GM23338 (cell line): Measurements from ENCODE around the gene MS4A13. TPM values are rescaled to one million over a fixed set of nuclear protein-coding genes. Genes with fewer than 3 reads are reported as not detected.
A peak's percentile ranks its signal among the peaks of the same experiment; 100 is the strongest.

Source experiments
- ATAC-seq: fragments of 200-7000 bp; cut with Tn5 transposase; 3 replicates; pipeline ENCODE4 v1.9.1; 2020
- DNase-seq: peaks from one replicate; pipeline ENCODE4 v3.0.0-alpha.2; 2015; ENCODE audit warnings: low spot score
- H2AFZ ChIP-seq: fragments of 200-600 bp; sonication (generic); 2 replicates; pipeline ENCODE4 v1.8.0; 2016; ENCODE audit warnings: antibody characterized with exemption, mild to moderate bottlenecking, moderate library complexity
- H3F3A ChIP-seq: fragments of 200-600 bp; sonication (generic); replicated peaks from 2 replicates; pipeline ENCODE4 v1.8.0; 2017; ENCODE audit warnings: antibody characterized with exemption, mixed run types, low read depth
- H3K27ac ChIP-seq: fragments of 200-600 bp; sonication (generic); 2 replicates; pipeline ENCODE4 v1.6.1; 2016; ENCODE audit warnings: low read depth
- H3K27me3 ChIP-seq: fragments of 200-600 bp; sonication (generic); 2 replicates; pipeline ENCODE4 v1.8.0; 2016; ENCODE audit warnings: mild to moderate bottlenecking, mixed run types, moderate library complexity; ENCODE audit not compliant: insufficient read depth
- H3K36me3 ChIP-seq: fragments of 200-600 bp; sonication (generic); 2 replicates; pipeline ENCODE4 v1.8.0; 2016; ENCODE audit warnings: mild to moderate bottlenecking; ENCODE audit not compliant: insufficient read depth
- H3K4me1 ChIP-seq: fragments of 200-600 bp; sonication (generic); 2 replicates; pipeline ENCODE4 v1.8.0; 2016; ENCODE audit warnings: mild to moderate bottlenecking, moderate library complexity; ENCODE audit not compliant: insufficient read depth
- H3K4me2 ChIP-seq: fragments of 200-600 bp; sonication (generic); 2 replicates; pipeline ENCODE4 v1.7.1; 2017; ENCODE audit warnings: mixed run types
- H3K4me3 ChIP-seq: fragments of 200-600 bp; sonication (generic); 2 replicates; pipeline ENCODE4 v1.6.1; 2016; ENCODE audit warnings: mixed run types
- H3K79me2 ChIP-seq: fragments of 200-600 bp; sonication (generic); replicated peaks from 2 replicates; pipeline ENCODE4 v1.8.0; 2017; ENCODE audit warnings: mild to moderate bottlenecking; ENCODE audit not compliant: insufficient read depth
- H3K9me2 ChIP-seq: fragments of 200-600 bp; sonication (generic); 2 replicates; pipeline ENCODE4 v1.8.0; 2017; ENCODE audit not compliant: insufficient read depth
- H4K20me1 ChIP-seq: fragments of 200-600 bp; sonication (generic); replicated peaks from 2 replicates; pipeline ENCODE4 v1.8.0; 2017; ENCODE audit warnings: mild to moderate bottlenecking; ENCODE audit not compliant: insufficient read depth
- H3K27ac Mint-ChIP-seq: 2 replicates; pipeline ENCODE4 v1.8.0; 2020; ENCODE audit warnings: inconsistent platforms, mild to moderate bottlenecking, moderate library complexity, mixed read lengths
- H3K27me3 Mint-ChIP-seq: 3 replicates; pipeline ENCODE4 v1.8.0; 2022; ENCODE audit warnings: low read depth, mild to moderate bottlenecking, moderate library complexity, mixed read lengths, inconsistent platforms; ENCODE audit not compliant: insufficient read depth, poor library complexity
- H3K36me3 Mint-ChIP-seq: 3 replicates; pipeline ENCODE4 v1.8.0; 2021; ENCODE audit warnings: low read depth, mild to moderate bottlenecking, inconsistent platforms, moderate library complexity, mixed read lengths
- H3K4me1 Mint-ChIP-seq: 3 replicates; pipeline ENCODE4 v1.8.0; 2020; ENCODE audit warnings: mild to moderate bottlenecking, inconsistent platforms, mixed read lengths
- H3K4me3 Mint-ChIP-seq: 3 replicates; pipeline ENCODE4 v1.8.0; 2021; ENCODE audit warnings: moderate library complexity, mild to moderate bottlenecking, inconsistent platforms, mixed read lengths
- H3K9me3 Mint-ChIP-seq: 3 replicates; pipeline ENCODE4 v1.8.0; 2020; ENCODE audit warnings: moderate library complexity, mild to moderate bottlenecking, inconsistent platforms, mixed read lengths
- CREB1 ChIP-seq: fragments of 250-450 bp; sonication (Bioruptor Pico); IDR thresholded peaks from 2 replicates; pipeline ENCODE4 v1.5.0; 2020; ENCODE audit warnings: low read depth, mild to moderate bottlenecking, moderate library complexity
- CTCF ChIP-seq, 2 experiments: fragments of 200-600 bp in 1 of 2; sonication (generic) in 1 of 2; conservative IDR thresholded peaks; 2 replicates each; pipeline versions ENCODE4 v1.5.1 to v1.6.1; 2016 to 2017; ENCODE audit warnings: antibody characterized with exemption in 2 of 2, low read depth in 2 of 2, mild to moderate bottlenecking in 2 of 2, moderate library complexity in 1 of 2
- EZH2 ChIP-seq: fragments of 200-600 bp; sonication (generic); IDR thresholded peaks from one replicate; pipeline ENCODE4 v1.8.0; 2017; ENCODE audit warnings: antibody characterized with exemption, mild to moderate bottlenecking, low read depth; ENCODE audit not compliant: unreplicated experiment
- EZH2phosphoT487 ChIP-seq: fragments of 200-600 bp; sonication (generic); IDR thresholded peaks from one replicate; pipeline ENCODE4 v1.8.1; 2018; ENCODE audit warnings: antibody characterized with exemption; ENCODE audit not compliant: unreplicated experiment
- JUNB ChIP-seq: IDR thresholded peaks from one replicate; pipeline ENCODE4 v1.6.1; 2016; ENCODE audit warnings: antibody characterized with exemption; ENCODE audit not compliant: unreplicated experiment
- NANOG ChIP-seq: IDR thresholded peaks from 2 replicates; pipeline ENCODE4 v1.6.1; 2016; ENCODE audit warnings: antibody characterized with exemption, borderline replicate concordance
- POLR2AphosphoS5 ChIP-seq: IDR thresholded peaks from 2 replicates; pipeline ENCODE4 v1.6.1; 2016; ENCODE audit warnings: antibody characterized with exemption, low read depth
- STAT1 ChIP-seq: IDR thresholded peaks from one replicate; pipeline ENCODE4 v1.6.1; 2016; ENCODE audit warnings: antibody characterized with exemption; ENCODE audit not compliant: unreplicated experiment
- polyA plus RNA-seq: library from polyadenylated mRNA; unstranded; fragments of >200 nt; fragmentation: Nextera tagmentation; extraction: Ambion mirVana; gene quantifications from 2 replicates; pipeline ENCODE4 v1.2.1, GENCODE V29; 2016
- total RNA-seq: library from RNA; depleted of rRNA; stranded (reverse); fragments of >200 nt; shearing (Covaris generic); gene quantifications from 2 replicates; pipeline ENCODE4 v1.2.3, GENCODE V29; 2014
- TF ChIP-seq, protein P1 (sequence below): fragments of 250-450 bp; sonication (Bioruptor Pico); IDR thresholded peaks from 2 replicates; pipeline ENCODE4 v1.5.0; 2020; ENCODE audit warnings: mild to moderate bottlenecking, moderate library complexity

Gene MS4A13
- total and polyA plus RNA-seq, 2 experiments from 2014 or later, result not detected

DNA sequence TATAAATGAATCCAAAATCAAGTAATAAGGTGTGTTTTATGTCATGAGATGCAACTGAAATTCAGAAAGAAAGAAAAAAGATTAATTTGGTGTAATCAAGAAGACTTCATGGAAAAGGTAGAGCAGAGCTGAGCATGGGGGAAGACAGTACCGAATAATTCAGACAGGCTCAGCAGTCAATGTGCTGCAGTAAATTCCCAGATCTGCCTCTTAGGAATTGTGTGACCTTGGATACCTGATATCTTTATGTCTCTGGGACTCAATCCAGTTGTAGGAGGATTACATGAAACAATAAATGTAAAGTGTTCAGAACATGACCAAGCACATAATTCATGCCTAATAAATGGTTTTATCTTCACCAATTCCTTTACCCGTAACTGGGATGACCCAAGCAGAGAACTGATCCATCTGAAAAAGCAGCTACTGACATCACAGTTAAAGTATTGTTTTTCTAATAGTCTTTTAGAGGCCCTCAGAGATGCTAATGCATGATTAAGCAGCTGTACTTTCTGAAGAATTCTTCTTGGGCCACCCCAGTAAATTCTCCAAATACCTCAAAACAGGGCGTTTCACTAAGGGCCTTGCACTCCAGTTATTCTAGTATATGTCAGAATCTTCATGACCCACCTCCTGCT is 14.8 kb upstream of the MS4A13 start:
- Histone ChIP-seq H3K27me3 (no peaks in the 10 kb centered on the region), H2AFZ (no peak overlapping the region), H4K20me1 (no peaks in the 10 kb centered on the region), H3K36me3 (no peaks in the 10 kb centered on the region), H3K4me2 (no peak overlapping the region), H3K79me2 (no peaks in the 10 kb centered on the region), H3K4me3 (no peak overlapping the region), H3K4me1 (peaks cover 13% of the 10 kb centered on the region), H3K9me2 (peaks cover 20% of the 10 kb centered on the region; the same call in 1 of the 2 replicates), H3F3A (no peaks in the 10 kb centered on the region), H3K27ac (peak overlapping the region; percentile 87)
- H3K27ac Mint-ChIP-seq, result peak overlapping the region; percentile 94
- DNase-seq (peak; percentile 83), ATAC-seq (peak; percentile 91)
- no peak for TF ChIP-seq EZH2
- TF ChIP-seq CREB1 (CRISPR knock-in tag), result no peak
- TF ChIP-seq POLR2AphosphoS5, result no peak
- TF ChIP-seq EZH2phosphoT487, result no peak
- TF ChIP-seq CTCF (conservative IDR thresholded peaks at IDR 0.05; ENCODE audit: low read depth in 2 of 2), result no peak
- no peak for TF ChIP-seq STAT1
- TF ChIP-seq NANOG, result peak; percentile 59; the same call in 1 of the 2 replicates
- no peak for TF ChIP-seq JUNB
- H3K9me3 Mint-ChIP-seq, result peaks cover 4% of the 10 kb centered on the region; the same call in 1 of the 3 replicates
- no peak overlapping the region; the same call in 2 of the 3 replicates for H3K4me3 Mint-ChIP-seq
- peaks cover 18% of the 10 kb centered on the region for H3K36me3 Mint-ChIP-seq
- H3K4me1 Mint-ChIP-seq, result peaks cover 44% of the 10 kb centered on the region
- H3K27me3 Mint-ChIP-seq, result peaks cover 3% of the 10 kb centered on the region

GRCh38 chr11:60502221-60502775 is 12.9 kb upstream of the MS4A13 start:
- H3K27me3 ChIP-seq, result no peaks in the 10 kb centered on the region
- peaks cover 42% of the 10 kb centered on the region for H3K4me1 Mint-ChIP-seq
- 0 out of 2 replicates have a peak overlapping the region, but pooled peaks have one; percentile 1 for H3K27ac Mint-ChIP-seq
- no peak overlapping the region for H2AFZ ChIP-seq
- ATAC-seq (no peak), DNase-seq (no peak)
- TF ChIP-seq, protein P1, sequence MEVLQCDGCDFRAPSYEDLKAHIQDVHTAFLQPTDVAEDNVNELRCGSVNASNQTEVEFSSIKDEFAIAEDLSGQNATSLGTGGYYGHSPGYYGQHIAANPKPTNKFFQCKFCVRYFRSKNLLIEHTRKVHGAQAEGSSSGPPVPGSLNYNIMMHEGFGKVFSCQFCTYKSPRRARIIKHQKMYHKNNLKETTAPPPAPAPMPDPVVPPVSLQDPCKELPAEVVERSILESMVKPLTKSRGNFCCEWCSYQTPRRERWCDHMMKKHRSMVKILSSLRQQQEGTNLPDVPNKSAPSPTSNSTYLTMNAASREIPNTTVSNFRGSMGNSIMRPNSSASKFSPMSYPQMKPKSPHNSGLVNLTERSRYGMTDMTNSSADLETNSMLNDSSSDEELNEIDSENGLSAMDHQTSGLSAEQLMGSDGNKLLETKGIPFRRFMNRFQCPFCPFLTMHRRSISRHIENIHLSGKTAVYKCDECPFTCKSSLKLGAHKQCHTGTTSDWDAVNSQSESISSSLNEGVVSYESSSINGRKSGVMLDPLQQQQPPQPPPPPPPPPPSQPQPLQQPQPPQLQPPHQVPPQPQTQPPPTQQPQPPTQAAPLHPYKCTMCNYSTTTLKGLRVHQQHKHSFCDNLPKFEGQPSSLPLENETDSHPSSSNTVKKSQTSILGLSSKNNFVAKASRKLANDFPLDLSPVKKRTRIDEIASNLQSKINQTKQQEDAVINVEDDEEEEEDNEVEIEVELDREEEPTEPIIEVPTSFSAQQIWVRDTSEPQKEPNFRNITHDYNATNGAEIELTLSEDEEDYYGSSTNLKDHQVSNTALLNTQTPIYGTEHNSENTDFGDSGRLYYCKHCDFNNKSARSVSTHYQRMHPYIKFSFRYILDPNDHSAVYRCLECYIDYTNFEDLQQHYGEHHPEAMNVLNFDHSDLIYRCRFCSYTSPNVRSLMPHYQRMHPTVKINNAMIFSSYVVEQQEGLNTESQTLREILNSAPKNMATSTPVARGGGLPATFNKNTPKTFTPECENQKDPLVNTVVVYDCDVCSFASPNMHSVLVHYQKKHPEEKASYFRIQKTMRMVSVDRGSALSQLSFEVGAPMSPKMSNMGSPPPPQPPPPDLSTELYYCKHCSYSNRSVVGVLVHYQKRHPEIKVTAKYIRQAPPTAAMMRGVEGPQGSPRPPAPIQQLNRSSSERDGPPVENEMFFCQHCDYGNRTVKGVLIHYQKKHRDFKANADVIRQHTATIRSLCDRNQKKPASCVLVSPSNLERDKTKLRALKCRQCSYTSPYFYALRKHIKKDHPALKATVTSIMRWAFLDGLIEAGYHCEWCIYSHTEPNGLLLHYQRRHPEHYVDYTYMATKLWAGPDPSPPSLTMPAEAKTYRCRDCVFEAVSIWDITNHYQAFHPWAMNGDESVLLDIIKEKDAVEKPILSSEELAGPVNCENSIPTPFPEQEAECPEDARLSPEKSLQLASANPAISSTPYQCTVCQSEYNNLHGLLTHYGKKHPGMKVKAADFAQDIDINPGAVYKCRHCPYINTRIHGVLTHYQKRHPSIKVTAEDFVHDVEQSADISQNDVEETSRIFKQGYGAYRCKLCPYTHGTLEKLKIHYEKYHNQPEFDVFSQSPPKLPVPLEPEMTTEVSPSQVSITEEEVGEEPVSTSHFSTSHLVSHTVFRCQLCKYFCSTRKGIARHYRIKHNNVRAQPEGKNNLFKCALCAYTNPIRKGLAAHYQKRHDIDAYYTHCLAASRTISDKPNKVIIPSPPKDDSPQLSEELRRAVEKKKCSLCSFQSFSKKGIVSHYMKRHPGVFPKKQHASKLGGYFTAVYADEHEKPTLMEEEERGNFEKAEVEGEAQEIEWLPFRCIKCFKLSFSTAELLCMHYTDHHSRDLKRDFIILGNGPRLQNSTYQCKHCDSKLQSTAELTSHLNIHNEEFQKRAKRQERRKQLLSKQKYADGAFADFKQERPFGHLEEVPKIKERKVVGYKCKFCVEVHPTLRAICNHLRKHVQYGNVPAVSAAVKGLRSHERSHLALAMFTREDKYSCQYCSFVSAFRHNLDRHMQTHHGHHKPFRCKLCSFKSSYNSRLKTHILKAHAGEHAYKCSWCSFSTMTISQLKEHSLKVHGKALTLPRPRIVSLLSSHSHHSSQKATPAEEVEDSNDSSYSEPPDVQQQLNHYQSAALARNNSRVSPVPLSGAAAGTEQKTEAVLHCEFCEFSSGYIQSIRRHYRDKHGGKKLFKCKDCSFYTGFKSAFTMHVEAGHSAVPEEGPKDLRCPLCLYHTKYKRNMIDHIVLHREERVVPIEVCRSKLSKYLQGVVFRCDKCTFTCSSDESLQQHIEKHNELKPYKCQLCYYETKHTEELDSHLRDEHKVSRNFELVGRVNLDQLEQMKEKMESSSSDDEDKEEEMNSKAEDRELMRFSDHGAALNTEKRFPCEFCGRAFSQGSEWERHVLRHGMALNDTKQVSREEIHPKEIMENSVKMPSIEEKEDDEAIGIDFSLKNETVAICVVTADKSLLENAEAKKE (CRISPR knock-in tag), result no peak
- TF ChIP-seq CTCF (conservative IDR thresholded peaks at IDR 0.05; ENCODE audit: low read depth in 2 of 2), result no peak
- no peak for TF ChIP-seq EZH2
- H3K4me3 ChIP-seq, result no peak overlapping the region
- peaks cover 4% of the 10 kb centered on the region; the same call in 1 of the 3 replicates for H3K9me3 Mint-ChIP-seq
- no peak overlapping the region for H3K4me2 ChIP-seq
- H3K27ac ChIP-seq, result no peak overlapping the region
- no peaks in the 10 kb centered on the region for H3K79me2 ChIP-seq
- no peaks in the 10 kb centered on the region for H3F3A ChIP-seq
- no peaks in the 10 kb centered on the region for H4K20me1 ChIP-seq
- no peak overlapping the region for H3K4me3 Mint-ChIP-seq
- H3K36me3 Mint-ChIP-seq, result peaks cover 18% of the 10 kb centered on the region
- H3K27me3 Mint-ChIP-seq, result peaks cover 3% of the 10 kb centered on the region
- H3K4me1 ChIP-seq, result peaks cover 13% of the 10 kb centered on the region
- H3K9me2 ChIP-seq, result peaks cover 19% of the 10 kb centered on the region
- no peaks in the 10 kb centered on the region; the same call in 1 of the 2 replicates for H3K36me3 ChIP-seq
